MM.1S (cell line): Measurements from ENCODE around the gene VEZT.

ENCODE experiments used
- EZH2 ChIP-seq: fragments of 300-600 bp; sonication (generic); optimal IDR thresholded peaks from 2 replicates; pipeline ENCODE3; 2017; ENCODE audit warnings: low read depth, mild to moderate bottlenecking, antibody characterized with exemption, low read length, mixed read lengths
- EZH2phosphoT487 ChIP-seq: fragments of 300-600 bp; sonication (generic); IDR thresholded peaks from 2 replicates; pipeline ENCODE4 v1.6.1; 2018; ENCODE audit warnings: antibody characterized with exemption, low read length
- TF ChIP-seq, protein P1 (sequence below): fragments of 300-600 bp; sonication (generic); IDR thresholded peaks from 2 replicates; pipeline ENCODE4 v1.5.1; 2016; ENCODE audit warnings: antibody characterized with exemption, low read length, mixed read lengths

DNA sequence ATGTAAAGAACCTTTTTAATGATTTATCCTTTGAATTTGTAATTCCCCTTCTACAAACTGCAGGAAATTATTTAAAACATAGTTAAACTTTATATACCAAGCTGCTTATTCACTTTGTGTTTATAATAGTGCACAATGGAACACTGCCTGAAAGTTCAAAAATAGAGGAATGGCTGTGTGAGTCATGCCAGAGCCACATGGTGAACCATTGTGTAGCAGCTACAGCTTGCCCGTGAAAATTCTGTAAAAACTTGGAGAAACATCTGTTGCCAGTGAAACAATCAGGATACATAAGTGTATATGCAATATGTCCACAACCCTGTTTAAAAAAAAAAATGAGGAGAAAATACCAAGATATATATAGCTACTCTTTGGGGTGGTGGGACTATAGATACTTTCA lies 59.5 kb downstream of the VEZT start:
- TF ChIP-seq, protein P1, sequence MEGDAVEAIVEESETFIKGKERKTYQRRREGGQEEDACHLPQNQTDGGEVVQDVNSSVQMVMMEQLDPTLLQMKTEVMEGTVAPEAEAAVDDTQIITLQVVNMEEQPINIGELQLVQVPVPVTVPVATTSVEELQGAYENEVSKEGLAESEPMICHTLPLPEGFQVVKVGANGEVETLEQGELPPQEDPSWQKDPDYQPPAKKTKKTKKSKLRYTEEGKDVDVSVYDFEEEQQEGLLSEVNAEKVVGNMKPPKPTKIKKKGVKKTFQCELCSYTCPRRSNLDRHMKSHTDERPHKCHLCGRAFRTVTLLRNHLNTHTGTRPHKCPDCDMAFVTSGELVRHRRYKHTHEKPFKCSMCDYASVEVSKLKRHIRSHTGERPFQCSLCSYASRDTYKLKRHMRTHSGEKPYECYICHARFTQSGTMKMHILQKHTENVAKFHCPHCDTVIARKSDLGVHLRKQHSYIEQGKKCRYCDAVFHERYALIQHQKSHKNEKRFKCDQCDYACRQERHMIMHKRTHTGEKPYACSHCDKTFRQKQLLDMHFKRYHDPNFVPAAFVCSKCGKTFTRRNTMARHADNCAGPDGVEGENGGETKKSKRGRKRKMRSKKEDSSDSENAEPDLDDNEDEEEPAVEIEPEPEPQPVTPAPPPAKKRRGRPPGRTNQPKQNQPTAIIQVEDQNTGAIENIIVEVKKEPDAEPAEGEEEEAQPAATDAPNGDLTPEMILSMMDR: no peak
- TF ChIP-seq EZH2: no peak
- TF ChIP-seq EZH2phosphoT487: no peak
